ENCODE measurements around the gene PLXNB2. TPM values are rescaled to one million over a fixed set of nuclear protein-coding genes. Genes with fewer than 3 reads are reported as not detected.

The PLXNB2 gene
- total RNA-seq, 1 experiment from 2014 or later = 236 TPM

DNA sequence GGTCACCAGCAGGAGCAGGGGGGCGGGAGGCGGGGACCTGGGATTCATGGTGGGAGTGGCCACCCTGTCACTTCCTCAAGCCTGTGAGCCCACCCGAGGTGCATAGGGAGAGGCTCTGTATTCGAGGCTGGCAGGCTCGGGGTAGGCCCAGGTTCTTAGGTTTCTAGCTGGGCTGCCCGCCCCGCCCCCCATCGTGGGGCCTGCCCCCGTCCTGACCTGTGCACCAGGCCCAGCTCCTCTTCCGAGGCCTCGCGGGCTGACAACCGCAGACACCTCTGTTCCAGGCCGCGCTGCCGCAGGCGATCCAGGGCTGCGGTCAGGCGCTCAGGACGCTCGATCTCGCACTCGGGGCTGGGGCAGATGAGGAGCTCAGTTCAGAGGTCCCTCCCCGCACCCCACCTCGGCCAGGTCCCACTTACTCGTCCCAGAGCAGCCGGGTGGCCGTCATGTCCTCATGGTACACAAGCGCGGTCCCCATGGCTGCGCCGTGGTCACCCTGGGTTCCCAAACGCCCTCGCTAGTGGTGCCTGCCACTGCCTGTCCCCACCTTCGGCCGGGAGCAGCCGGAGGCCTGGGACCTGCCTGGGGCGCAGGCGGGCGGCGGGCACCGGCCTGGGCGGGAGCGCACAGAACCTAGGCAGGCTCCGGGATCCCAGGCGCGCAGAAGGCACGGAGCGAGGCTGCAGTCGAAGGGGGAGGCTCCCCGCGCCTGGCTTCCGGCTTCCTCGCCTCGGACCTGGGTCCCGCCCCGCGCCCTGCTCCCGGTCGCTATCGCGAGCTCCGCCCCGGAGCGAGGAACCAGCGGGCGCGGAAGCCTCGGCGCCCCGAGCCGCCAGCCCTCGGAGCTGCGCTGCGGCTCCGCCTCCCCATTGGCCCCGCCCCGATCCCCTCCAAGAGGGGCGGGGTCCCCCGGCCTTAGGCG lies 56.6 kb downstream of the PLXNB2 start, which contains the start of gene HDAC10:
Gene HDAC10, minus strand, starts transcription at position 711 of the 922 bp plus-strand sequence. Its CDS starts 233 bp downstream, at position 478.
- ChIA-PET POLR2A (interaction anchor here (0.6 to 1.7 kb wide), 5 partner anchors 10 to 90 kb away, joined by 3 to 7 read pairs (median 4); no protein-coding TSS in a partner anchor), RAD21 (ENCODE audit: low non-redundant PET in 1 of 2, low total read pairs in 2 of 2, uncharacterized antibody in 2 of 2, unreplicated experiment in 2 of 2) (interaction anchor here (0.6 to 0.7 kb wide), 3 partner anchors 9 to 75 kb away, joined by 3 read pairs; no protein-coding TSS in a partner anchor), CTCF (interaction anchor here (0.9 to 3.0 kb wide), 9 partner anchors 12 to 370 kb away, joined by 3 to 17 read pairs (median 4); partner anchors contain the start of genes LMF2, NCAPH2 and SCO2)
- Histone ChIP-seq H3K9me3 (ENCODE audit: control insufficient read depth in 1 of 2, insufficient read depth in 1 of 2, low read depth in 1 of 2, low read length in 2 of 2) (no peaks in the 10 kb centered on the region), H3K79me2 (ENCODE audit: insufficient read depth, low read length) (peaks cover 40% of the 10 kb centered on the region), H3K9ac (ENCODE audit: low read length) (peak within 1 kb of the TSS; percentile 96), H4K20me1 (ENCODE audit: insufficient read depth) (no peaks in the 10 kb centered on the region), H3K9me2 (ENCODE audit: insufficient read depth) (no peaks in the 10 kb centered on the region), H3K4me3 (replicated peaks in 1 of 2; ENCODE audit: low read depth in 1 of 2, low read length in 2 of 2) (peak within 1 kb of the TSS; percentile 70 to 93), H3K36me3 (ENCODE audit: control insufficient read depth in 1 of 2, insufficient read depth in 2 of 2, low read length in 2 of 2) (peaks cover 0 to 16% of the 10 kb centered on the region in 2 experiments; a peak in 2 of 4 replicates), H3K27me3 (ENCODE audit: insufficient read depth, low read length) (no peaks in the 10 kb centered on the region), H3K4me1 (ENCODE audit: control insufficient read depth in 1 of 2, insufficient read depth in 2 of 2, low read length in 2 of 2) (peaks cover 17 to 59% of the 10 kb centered on the region in 2 experiments; a peak in 3 of 4 replicates), H3K4me2 (ENCODE audit: low read length) (peak within 1 kb of the TSS; percentile 98), H3K27ac (ENCODE audit: low read depth, low read length) (peak within 1 kb of the TSS; percentile 99), H2AFZ (ENCODE audit: low read depth, low read length, poor library complexity, severe bottlenecking) (no peak within 1 kb of the TSS)
- intact Hi-C loops (cut with micrococcal nuclease) = loop anchor here (5.0 kb wide), 1 partner anchor 246 kb away; no protein-coding TSS in a partner anchor
- TSS peak; percentile 22 for BruUV-seq (replicated peaks)
- ATAC-seq (peak; percentile 76), DNase-seq (ENCODE audit: low read depth, low spot score) (no peak)
- TF ChIP-seq, protein P1, sequence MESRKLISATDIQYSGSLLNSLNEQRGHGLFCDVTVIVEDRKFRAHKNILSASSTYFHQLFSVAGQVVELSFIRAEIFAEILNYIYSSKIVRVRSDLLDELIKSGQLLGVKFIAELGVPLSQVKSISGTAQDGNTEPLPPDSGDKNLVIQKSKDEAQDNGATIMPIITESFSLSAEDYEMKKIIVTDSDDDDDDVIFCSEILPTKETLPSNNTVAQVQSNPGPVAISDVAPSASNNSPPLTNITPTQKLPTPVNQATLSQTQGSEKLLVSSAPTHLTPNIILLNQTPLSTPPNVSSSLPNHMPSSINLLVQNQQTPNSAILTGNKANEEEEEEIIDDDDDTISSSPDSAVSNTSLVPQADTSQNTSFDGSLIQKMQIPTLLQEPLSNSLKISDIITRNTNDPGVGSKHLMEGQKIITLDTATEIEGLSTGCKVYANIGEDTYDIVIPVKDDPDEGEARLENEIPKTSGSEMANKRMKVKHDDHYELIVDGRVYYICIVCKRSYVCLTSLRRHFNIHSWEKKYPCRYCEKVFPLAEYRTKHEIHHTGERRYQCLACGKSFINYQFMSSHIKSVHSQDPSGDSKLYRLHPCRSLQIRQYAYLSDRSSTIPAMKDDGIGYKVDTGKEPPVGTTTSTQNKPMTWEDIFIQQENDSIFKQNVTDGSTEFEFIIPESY (IDR thresholded peaks at IDR 0.05; ENCODE audit: extremely low read depth, insufficient replicate concordance, low read length) = peak; percentile 86
- no peak for TF ChIP-seq EGR1 (IDR thresholded peaks at IDR 0.05; ENCODE audit: low read depth)
- TF ChIP-seq CEBPB (IDR thresholded peaks at IDR 0.05; ENCODE audit: low read depth) = no peak
- no peak for TF ChIP-seq SRF (IDR thresholded peaks at IDR 0.05; ENCODE audit: low read depth)
- TF ChIP-seq, protein P2, sequence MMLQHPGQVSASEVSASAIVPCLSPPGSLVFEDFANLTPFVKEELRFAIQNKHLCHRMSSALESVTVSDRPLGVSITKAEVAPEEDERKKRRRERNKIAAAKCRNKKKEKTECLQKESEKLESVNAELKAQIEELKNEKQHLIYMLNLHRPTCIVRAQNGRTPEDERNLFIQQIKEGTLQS (IDR thresholded peaks at IDR 0.05) = no peak
- no peak for TF ChIP-seq RAD21 (IDR thresholded peaks at IDR 0.05; ENCODE audit: low read depth)
- no peak for TF ChIP-seq CBX3 (IDR thresholded peaks at IDR 0.05; ENCODE audit: low read depth)
- TF ChIP-seq, protein P3, sequence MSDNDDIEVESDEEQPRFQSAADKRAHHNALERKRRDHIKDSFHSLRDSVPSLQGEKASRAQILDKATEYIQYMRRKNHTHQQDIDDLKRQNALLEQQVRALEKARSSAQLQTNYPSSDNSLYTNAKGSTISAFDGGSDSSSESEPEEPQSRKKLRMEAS (IDR thresholded peaks at IDR 0.05) = no peak; the same call in 1 of the 2 replicates
- TF ChIP-seq, protein P4, sequence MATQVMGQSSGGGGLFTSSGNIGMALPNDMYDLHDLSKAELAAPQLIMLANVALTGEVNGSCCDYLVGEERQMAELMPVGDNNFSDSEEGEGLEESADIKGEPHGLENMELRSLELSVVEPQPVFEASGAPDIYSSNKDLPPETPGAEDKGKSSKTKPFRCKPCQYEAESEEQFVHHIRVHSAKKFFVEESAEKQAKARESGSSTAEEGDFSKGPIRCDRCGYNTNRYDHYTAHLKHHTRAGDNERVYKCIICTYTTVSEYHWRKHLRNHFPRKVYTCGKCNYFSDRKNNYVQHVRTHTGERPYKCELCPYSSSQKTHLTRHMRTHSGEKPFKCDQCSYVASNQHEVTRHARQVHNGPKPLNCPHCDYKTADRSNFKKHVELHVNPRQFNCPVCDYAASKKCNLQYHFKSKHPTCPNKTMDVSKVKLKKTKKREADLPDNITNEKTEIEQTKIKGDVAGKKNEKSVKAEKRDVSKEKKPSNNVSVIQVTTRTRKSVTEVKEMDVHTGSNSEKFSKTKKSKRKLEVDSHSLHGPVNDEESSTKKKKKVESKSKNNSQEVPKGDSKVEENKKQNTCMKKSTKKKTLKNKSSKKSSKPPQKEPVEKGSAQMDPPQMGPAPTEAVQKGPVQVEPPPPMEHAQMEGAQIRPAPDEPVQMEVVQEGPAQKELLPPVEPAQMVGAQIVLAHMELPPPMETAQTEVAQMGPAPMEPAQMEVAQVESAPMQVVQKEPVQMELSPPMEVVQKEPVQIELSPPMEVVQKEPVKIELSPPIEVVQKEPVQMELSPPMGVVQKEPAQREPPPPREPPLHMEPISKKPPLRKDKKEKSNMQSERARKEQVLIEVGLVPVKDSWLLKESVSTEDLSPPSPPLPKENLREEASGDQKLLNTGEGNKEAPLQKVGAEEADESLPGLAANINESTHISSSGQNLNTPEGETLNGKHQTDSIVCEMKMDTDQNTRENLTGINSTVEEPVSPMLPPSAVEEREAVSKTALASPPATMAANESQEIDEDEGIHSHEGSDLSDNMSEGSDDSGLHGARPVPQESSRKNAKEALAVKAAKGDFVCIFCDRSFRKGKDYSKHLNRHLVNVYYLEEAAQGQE (IDR thresholded peaks at IDR 0.05; ENCODE audit: low read depth) = no peak
- TF ChIP-seq EZH2 (IDR thresholded peaks at IDR 0.05) = no peak
- peak; percentile 77; the same call in 1 of the 2 replicates for TF ChIP-seq SIN3A (IDR thresholded peaks at IDR 0.05; ENCODE audit: low read depth)
- no peak for TF ChIP-seq POLR2A (IDR thresholded peaks at IDR 0.05; ENCODE audit: borderline replicate concordance, extremely low read depth, insufficient read depth, insufficient read length)
- no peak for TF ChIP-seq TCF7L2 (IDR thresholded peaks at IDR 0.05; ENCODE audit: borderline replicate concordance, extremely low read depth, insufficient read depth, insufficient read length)
- TF ChIP-seq, protein P5, sequence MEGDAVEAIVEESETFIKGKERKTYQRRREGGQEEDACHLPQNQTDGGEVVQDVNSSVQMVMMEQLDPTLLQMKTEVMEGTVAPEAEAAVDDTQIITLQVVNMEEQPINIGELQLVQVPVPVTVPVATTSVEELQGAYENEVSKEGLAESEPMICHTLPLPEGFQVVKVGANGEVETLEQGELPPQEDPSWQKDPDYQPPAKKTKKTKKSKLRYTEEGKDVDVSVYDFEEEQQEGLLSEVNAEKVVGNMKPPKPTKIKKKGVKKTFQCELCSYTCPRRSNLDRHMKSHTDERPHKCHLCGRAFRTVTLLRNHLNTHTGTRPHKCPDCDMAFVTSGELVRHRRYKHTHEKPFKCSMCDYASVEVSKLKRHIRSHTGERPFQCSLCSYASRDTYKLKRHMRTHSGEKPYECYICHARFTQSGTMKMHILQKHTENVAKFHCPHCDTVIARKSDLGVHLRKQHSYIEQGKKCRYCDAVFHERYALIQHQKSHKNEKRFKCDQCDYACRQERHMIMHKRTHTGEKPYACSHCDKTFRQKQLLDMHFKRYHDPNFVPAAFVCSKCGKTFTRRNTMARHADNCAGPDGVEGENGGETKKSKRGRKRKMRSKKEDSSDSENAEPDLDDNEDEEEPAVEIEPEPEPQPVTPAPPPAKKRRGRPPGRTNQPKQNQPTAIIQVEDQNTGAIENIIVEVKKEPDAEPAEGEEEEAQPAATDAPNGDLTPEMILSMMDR (IDR thresholded peaks at IDR 0.05 in 2 of 3, conservative IDR thresholded peaks at IDR 0.05 in 1 of 3; ENCODE audit: borderline replicate concordance in 1 of 3, insufficient read depth in 1 of 3, low read depth in 2 of 3, low read length in 2 of 3) = no peak
- no peak for TF ChIP-seq SP1 (IDR thresholded peaks at IDR 0.05; ENCODE audit: low read depth)
- no peak for TF ChIP-seq EZH2phosphoT487 (IDR thresholded peaks at IDR 0.05; ENCODE audit: borderline replicate concordance)
- TF ChIP-seq ELF1 (IDR thresholded peaks at IDR 0.05; ENCODE audit: borderline replicate concordance, low read depth) = no peak; the same call in 1 of the 2 replicates
